IPS-18c (cell line): ENCODE results near the gene MAP3K9.
A peak's percentile ranks its signal among the peaks of the same experiment; 100 is the strongest.

ENCODE experiments used
- H3K4me3 ChIP-seq: 2 replicates; pipeline ENCODE4 v1.7.0; 2013; ENCODE audit warnings: low read depth, mild to moderate bottlenecking, low read length, moderate library complexity; ENCODE audit not compliant: insufficient read depth
- H3K9me3 ChIP-seq: one replicate; pipeline ENCODE4 v1.6.1; 2013; ENCODE audit warnings: mild to moderate bottlenecking, low read length, moderate library complexity; ENCODE audit not compliant: control insufficient read depth, insufficient read depth

The MAP3K9 gene

DNA sequence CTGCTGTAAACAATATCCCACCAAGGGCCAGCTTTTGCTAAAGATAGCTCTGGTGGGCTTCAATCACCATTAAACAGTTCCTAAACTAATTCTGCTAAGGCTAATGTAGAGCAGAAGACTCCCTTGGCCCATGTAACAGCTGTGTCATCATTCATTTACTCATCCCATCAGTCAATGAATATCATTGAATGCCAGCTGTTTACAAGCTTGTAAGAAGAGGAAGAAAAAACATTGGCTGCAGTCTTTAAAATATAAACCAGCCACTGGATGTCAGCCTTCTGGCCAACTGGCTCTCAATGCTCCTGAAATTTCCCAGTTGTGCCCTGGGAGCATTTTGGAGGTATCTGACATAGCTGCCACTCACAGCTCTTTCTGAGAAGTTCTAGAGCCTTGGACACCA is 18.0 kb upstream of the MAP3K9 start:
- H3K9me3 ChIP-seq, result no peaks in the 10 kb centered on the region
- H3K4me3 ChIP-seq, result no peak overlapping the region

DNA sequence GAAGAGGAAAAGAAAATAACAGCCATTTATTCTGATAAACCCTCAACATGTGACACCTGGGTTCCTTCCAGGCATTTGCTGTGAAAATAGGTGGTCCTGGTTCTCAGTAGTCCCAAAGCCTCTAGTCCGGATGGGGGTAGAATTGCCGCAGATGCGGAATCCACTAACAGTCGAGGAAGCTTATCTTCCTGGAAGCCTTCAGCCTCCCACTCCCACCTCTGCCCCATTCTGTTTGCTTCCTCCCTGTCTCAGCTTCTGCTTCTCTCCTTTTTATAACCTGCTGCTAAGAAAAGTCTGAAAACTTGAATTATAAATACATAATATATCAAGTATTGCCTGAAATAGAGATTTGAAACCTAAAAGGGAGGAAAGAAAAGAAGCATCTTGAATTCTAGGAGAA is 14.0 kb upstream of the MAP3K9 start:
- peak overlapping the region; percentile 91; the same call in 1 of the 2 replicates for H3K4me3 ChIP-seq
- no peaks in the 10 kb centered on the region for H3K9me3 ChIP-seq

DNA sequence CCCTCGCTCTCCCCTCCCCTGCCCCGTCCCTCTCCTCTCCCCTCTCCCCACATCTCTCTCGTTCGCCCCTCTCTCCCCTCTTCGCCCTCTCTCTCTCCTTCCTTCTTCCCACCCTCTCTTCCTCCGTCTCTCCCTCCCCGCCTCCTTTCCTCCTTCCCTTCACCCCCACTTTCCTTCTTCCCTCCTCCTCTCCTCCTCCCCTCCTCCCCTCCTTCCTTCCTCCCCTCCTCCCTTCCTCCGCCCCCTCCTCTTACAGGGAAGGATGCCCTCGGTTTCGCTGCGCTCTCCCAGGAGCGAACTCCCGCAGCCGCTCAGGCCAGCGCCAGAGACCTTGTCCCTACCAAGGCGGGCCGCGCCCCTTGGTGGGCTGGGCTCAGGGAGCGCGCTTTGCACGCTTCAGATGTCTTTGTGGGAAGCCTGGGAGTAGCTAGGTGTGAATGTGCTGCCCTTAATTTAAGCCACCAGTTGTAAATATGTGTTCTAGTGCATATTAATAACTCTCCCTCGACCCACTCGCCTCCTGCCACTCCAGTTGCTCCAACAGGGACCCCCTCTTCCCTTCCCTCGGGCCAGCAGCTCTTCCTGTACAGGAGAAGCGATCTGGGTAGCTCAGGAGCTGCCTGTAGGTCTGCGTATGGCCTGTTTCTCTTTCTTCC is 13.3 kb upstream of the MAP3K9 start:
- Histone ChIP-seq H3K9me3 (no peaks in the 10 kb centered on the region), H3K4me3 (peak overlapping the region; percentile 91)

DNA sequence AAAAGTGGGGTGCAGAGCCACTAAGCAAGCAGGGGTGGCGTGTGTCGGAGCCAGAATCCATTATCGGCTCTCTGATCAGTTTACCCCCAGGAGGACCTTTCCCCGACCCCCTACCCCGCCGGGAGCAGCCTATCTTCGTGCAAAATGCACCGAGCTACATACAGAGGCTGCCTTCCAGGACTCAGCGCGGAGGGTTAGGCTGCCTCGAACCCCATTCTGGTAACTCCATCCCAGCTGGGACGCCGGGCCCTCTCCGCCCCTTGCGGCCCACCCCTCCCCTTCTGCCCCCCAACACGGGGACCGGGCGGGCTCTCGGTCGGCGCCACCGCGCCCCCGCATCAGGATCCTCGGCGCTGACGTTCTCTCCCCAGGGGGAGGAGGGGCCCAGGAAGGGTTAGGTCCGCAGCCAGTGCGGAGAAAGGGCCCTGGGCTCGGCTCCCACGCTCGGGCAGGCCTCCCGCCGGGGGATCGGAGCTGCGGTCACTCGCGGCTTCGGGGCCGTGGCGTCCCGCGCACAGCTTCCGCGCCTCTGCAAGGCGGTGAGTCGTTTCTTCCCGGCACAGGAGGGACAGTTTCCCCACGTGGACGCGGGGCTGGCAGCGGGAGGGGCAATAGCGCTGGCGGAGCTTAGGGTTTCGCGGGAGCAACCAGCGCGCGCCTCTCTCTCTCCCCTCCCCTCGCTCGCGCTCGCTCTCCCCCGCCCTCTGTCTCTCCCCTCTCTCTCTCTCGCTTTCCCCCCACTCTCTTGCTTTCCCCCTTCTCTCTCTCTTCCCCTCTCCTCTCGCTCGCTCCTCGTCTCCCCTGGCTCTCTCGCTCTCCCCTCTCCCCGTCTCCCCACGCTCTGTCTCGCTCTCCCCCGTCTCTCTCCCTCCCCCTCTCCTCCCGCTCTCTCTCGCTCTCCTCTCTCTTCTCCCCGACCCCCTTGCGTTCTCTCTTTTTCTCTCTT is 12.5 kb upstream of the MAP3K9 start:
- Histone ChIP-seq H3K4me3 (peak overlapping the region; percentile 91), H3K9me3 (no peaks in the 10 kb centered on the region)

DNA sequence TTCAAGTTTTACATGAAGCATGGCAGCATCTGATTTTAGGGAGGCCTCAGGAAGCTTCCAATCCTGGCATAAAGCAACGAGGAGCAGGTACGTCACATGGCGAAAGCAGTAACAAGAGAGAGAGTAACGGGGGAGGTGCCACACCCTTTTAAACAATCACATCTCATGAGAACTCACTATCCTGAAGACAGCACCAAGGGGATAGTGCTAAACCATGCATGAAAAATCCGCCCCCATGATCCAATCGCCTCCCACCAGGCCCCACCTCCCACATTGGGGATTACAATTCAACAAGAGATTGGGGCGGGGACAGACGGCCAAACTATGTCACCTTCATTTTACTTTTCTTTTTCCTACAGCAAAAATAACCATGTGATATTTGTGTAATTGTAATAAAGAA is 7.2 kb upstream of the MAP3K9 start:
- H3K4me3 ChIP-seq, result no peak overlapping the region

DNA sequence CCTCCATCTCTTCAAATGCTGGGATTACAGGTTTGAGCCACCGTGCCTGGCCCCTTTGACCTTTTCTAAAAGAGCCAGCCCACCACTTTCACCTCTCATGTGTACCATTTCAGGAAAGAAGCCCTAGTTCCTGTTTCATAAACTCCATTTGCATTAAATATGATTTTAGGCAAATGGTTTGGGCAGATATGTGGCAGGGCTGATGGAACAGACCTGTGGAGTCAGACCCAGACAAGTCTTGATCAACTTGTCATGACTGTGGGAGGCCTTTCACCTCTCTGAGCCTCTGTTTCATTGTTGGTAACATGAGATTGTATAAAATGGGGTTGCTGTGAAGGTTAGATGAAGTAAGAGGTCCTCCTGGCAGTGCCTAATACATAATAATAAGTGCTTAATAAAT is 5.2 kb upstream of the MAP3K9 start:
- no peaks in the 10 kb centered on the region for H3K9me3 ChIP-seq
- H3K4me3 ChIP-seq, result no peak overlapping the region

More for the DNA sequence above, 7.2 kb upstream of the MAP3K9 start:
- H3K9me3 ChIP-seq, result no peaks in the 10 kb centered on the region

DNA sequence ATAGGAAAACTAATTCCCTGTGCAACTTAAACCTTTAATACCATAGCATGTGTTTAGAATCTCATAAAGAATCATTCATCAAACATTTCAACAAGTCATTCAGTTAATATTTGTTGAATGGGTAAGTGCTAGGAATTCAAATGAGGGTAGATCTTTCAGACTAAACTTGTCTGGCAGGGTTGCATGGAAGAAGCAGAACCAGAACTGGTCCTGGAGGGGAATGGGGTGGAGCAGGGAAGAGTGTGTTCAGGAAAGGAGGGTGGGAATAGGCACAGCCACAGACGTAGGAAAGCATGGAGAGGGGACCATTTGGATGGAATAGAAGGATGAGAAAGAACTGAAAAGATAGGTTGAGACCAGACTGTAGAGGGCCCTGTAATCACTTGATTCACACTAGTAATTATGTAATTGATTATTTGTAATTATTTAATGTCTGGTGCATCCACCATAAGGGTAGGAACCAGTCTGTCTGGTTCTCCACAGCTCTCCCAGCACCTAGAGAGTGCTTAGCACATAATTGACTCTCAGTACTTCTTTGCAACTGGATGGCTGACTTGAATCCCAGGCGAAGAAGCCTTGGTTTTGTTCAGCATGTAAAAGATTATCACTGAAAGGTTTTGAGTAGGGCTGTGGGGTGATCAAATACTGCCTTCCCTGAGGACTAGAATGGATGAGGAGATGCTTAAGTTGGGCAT is 3.0 kb upstream of the MAP3K9 start:
- H3K9me3 ChIP-seq, result peaks cover 2% of the 10 kb centered on the region
- H3K4me3 ChIP-seq, result no peak overlapping the region

DNA sequence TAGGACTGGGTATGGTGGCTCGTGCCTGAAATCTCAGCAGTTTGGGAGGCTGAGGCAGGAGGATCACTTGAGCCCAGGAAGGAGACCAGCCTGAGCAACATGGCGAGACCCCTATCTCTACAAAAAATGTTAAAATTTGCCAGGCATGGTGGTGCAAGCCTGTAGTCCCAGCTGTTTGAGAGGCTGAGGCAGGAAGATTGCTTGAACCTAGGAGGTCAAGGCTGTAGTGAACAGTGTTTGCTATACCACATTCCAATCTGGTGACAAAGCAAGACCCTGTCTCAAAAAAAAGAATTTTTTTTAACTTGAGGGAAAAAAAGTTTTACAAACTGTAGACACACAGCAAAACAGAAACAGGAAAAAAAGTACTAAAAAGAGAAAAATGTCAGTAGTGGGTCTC is 2.3 kb upstream of the MAP3K9 start:
- no peak overlapping the region for H3K4me3 ChIP-seq
- H3K9me3 ChIP-seq, result peaks cover 2% of the 10 kb centered on the region

DNA sequence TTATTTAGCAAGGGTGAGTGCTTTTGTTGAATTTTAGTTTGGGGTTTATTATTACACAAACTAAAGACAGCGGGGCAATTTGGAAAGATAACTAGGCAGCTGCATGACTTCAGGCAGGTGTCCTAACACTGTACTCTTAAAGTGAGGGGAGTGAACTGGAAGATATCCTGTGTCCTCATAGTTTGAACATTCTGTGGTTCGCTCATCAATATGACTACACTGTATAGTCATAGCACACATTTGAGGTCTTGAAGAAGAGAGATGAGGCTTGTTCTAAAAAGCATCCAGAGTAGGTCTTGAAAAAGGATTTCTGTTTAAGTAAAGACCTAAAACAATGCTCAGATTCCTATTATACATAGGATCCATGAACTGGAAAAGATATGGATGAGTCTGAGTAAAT is 1.7 kb upstream of the MAP3K9 start:
- Histone ChIP-seq H3K9me3 (peaks cover 2% of the 10 kb centered on the region), H3K4me3 (peak overlapping the region; percentile 85)

DNA sequence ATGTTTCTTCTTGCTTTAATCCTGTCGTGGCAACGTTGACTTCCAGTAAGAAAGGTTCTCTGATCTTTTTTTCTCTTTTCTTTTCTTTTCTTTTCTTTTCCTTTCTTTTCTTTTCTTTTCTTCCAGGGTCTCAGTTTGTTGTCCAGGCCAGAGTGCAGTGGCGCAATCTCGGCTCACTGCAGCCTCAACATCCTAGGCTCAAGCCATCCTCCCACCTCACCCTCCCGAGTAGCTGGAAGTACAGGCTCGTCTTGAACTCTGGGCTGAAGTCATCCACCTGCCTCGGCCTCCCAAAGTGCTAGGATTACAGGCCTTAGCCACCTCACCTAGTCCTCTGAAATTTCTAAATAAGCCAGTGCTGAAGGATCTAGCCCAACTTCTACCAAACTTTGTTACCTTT is 1.3 kb upstream of the MAP3K9 start:
- H3K9me3 ChIP-seq, result peaks cover 2% of the 10 kb centered on the region
- peak overlapping the region; percentile 85 for H3K4me3 ChIP-seq

DNA sequence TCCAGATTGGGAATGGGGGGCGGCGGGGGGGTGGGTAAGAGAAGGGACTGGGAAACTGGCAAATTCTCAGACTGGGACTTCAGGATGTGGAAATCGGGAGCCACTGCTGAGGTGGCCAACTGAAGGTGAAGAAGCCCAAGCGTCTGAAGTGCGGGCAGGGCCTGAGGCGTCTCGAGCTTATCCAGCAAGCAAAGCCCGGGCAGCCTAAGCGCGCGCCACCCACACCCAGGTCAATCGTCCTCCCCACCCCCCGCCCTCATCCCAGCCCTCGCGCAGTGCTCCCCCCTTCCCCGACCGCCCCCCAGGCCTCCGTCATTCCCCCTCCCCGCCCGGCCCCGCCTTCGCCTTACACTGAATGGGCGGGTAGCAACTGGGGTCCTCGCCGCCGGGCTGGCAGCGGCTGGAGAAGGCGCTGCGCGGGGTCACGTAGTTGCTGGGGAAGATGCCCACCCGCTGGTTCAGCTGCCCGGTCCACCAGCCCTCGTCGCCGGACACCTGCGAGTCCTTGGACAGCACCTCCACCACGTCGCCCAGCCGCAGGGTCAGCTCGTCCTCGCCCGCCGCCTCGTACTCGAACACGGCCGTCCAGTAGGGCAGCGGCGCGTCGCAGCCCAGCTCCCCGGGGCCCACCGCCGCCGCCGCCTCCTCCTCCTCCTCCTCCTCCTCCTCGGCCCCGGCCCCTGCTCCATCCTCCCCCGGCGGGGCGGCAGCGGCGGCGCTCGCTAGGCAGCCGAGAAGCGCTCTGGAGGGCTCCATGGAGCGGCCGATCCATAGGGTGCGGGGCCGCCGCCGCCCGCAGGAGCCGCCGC is 693 bp downstream of the MAP3K9 start:
- Histone ChIP-seq H3K4me3 (peak overlapping the region; percentile 81), H3K9me3 (peaks cover 2% of the 10 kb centered on the region)

DNA sequence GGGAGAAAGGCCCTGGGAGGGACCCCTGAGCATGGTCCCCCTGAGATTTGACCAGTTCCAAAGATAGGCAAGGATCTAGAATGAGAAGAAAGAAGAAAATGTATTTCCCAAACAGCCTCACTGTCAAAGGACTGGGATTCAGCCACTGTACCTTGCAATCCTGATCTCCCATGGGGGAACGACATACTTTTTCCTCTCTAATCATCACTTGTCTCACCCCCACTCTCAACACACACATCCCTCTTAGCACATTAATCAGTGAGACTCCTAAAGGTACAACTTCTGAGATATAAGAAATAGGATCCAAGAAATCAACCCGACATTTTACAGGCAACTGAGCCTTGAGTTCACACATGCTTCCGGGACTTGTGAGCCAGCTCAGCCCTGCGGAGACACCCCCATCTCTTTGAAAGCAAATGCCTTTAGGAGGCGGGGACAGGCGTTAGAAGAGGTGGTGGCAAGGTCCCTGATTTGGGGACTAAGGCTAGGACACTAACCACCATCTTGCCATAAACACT is 1.4 kb downstream of the MAP3K9 start:
- Histone ChIP-seq H3K9me3 (peaks cover 2% of the 10 kb centered on the region), H3K4me3 (peak overlapping the region; percentile 81)

DNA sequence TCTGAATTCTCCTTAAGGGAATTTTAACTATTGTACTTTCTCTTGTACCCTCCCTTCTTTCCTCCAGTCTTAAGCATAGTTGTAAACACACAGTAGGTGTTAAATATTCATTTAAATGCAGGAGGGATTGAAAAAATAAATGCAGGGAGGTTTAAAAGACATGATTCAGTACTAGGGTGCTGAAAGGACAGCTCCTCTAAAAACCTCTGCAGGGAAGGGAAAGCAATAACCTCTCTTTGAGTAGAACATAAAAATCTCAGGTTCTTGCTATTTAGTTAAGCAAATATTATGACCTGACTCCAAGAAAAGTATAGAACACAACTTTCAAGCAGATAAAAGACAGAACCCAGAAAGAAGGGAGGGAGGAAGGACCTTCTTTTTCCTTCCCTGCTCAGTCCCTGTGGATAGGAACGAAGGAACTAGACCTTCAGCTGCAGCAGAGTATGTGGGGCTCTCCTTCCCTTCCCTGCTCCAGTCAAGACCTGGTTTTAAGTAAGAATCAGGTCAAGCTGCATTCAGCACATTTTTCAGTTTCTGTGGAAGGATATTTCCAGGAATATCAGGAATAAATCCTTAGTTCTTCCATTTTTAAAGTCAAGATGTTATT is 4.7 kb downstream of the MAP3K9 start:
- no peak overlapping the region for H3K4me3 ChIP-seq
- H3K9me3 ChIP-seq, result peaks cover 2% of the 10 kb centered on the region

DNA sequence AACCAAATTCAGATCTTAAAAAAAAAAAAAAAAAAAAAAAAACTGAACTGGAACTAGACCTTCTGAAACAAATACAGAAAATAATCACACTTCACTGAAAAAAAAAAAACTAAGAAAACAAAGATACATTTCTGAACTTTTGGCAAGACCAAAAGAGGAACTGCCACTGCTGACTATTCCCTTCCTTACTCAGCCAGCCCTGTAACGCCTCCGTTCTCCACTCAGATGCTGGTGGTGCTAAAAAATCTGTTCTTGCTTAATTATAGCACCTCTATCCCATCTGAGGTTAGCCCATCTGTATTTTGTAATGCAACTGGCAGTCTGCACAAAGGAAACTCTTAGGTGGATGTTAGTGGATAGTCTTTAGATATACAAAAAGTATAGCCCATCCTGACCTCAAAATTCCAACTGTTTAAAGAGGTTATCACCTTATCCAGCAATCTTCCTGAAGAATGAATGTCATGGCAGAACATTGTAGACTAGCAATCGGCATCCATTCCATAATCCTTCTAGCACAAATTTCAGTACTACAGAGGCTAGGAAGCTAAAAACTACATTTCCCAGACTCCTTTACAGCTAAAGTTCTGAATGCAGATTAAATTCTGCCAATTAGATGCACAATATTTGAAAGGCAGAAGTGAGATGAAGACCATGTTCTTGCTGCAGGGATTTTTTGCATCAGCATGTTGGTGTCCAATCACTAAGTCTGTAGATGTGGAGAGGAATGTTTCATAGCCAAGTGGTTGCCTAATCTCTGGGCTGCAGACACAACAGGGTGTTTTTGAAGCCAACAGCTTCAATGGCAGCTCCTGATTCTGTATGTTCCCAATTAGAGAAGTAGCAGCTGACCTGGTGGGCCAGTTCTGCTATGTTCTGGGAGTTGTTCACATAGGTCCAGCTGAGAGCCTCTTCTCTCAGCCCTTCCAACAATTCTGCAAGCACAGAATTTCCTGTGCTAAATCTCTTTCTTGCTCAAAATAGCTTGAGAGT is 5.7 kb downstream of the MAP3K9 start:
- Histone ChIP-seq H3K4me3 (no peak overlapping the region), H3K9me3 (no peaks in the 10 kb centered on the region)

DNA sequence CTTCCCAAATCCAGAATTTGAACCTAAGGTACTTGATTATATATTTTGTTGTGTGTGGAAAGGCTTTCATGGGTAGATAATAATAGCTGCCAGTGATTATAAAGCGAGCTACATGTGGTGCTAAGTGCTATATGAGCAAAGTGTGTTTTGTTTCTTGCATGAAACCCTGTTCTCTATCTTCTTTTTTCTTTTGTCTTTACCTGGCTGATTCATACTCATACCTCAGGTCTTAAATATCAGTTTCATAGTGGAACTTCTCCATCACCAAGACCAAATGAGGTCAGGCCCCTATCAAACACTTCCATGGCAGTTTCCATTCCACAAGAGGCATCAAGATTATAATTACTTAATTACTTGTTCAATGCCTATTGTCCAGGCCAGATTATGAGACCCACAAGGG is 6.9 kb downstream of the MAP3K9 start:
- Histone ChIP-seq H3K4me3 (no peak overlapping the region), H3K9me3 (no peaks in the 10 kb centered on the region)
